ENCODE measurements around the gene ADAMTS17. TPM values are rescaled to one million over a fixed set of nuclear protein-coding genes. Genes with fewer than 3 reads are reported as not detected.

Gene ADAMTS17
- polyA plus RNA-seq, 2 of the 4 experiments (the other 2 are of a cell fraction) = 0.05 TPM; not detected in 1

DNA sequence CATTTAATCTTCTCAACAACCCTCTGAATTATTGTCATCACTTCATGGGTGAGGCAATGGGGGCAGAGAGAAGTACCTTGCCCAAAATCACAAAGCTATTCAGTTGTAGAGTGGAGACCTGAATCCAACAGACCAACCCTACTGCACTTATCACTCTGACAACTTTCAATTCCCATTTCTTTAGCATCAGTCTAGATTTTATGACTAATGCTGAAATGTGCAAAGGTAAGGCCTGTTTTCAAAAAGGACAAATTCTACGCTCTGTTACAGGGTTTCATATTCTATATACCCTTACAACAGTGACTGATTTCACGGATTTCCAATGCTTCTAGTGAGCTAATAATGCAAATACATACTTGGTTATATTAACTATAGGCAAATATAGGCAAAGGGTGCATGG, 286.0 kb downstream of the ADAMTS17 start (continued):
- TF ChIP-seq, protein P1, sequence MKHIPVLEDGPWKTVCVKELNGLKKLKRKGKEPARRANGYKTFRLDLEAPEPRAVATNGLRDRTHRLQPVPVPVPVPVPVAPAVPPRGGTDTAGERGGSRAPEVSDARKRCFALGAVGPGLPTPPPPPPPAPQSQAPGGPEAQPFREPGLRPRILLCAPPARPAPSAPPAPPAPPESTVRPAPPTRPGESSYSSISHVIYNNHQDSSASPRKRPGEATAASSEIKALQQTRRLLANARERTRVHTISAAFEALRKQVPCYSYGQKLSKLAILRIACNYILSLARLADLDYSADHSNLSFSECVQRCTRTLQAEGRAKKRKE (CRISPR knock-in tag; IDR thresholded peaks at IDR 0.05; ENCODE audit: low read depth) = no peak

GRCh38 chr15:100054539-100054938, 287.2 kb downstream of the ADAMTS17 start:
- ATAC-seq = no peak
- no peak for DNase-seq (ENCODE audit: low read depth in 1 of 2, low spot score in 1 of 2)
- TF ChIP-seq TP53 (CRISPR knock-in tag; IDR thresholded peaks at IDR 0.05) (no peak), HDAC2 (IDR thresholded peaks at IDR 0.05) (no peak), ESRRA (IDR thresholded peaks at IDR 0.05; ENCODE audit: borderline replicate concordance, low read length) (no peak), SMC3 (IDR thresholded peaks at IDR 0.05) (no peak), CEBPB (IDR thresholded peaks at IDR 0.05) (no peak), KDM5A (IDR thresholded peaks at IDR 0.05) (no peak), MYC (IDR thresholded peaks at IDR 0.05; ENCODE audit: borderline replicate concordance, low read length) (no peak), POLR2A (IDR thresholded peaks at IDR 0.05; ENCODE audit: low read length) (no peak), CHD2 (IDR thresholded peaks at IDR 0.05; ENCODE audit: low read length, partially characterized antibody) (no peak), JUN (IDR thresholded peaks at IDR 0.05) (no peak), RARB (CRISPR knock-in tag; IDR thresholded peaks at IDR 0.05) (no peak), JUNB (IDR thresholded peaks at IDR 0.05) (no peak), HOXB13 (CRISPR knock-in tag; IDR thresholded peaks at IDR 0.05; ENCODE audit: low read depth) (no peak), FOSB (CRISPR knock-in tag; IDR thresholded peaks at IDR 0.05) (no peak), SREBF2 (IDR thresholded peaks at IDR 0.05) (no peak), POLR2AphosphoS2 (conservative IDR thresholded peaks at IDR 0.05; ENCODE audit: low read length) (no peak)
- TF ChIP-seq, protein P2, sequence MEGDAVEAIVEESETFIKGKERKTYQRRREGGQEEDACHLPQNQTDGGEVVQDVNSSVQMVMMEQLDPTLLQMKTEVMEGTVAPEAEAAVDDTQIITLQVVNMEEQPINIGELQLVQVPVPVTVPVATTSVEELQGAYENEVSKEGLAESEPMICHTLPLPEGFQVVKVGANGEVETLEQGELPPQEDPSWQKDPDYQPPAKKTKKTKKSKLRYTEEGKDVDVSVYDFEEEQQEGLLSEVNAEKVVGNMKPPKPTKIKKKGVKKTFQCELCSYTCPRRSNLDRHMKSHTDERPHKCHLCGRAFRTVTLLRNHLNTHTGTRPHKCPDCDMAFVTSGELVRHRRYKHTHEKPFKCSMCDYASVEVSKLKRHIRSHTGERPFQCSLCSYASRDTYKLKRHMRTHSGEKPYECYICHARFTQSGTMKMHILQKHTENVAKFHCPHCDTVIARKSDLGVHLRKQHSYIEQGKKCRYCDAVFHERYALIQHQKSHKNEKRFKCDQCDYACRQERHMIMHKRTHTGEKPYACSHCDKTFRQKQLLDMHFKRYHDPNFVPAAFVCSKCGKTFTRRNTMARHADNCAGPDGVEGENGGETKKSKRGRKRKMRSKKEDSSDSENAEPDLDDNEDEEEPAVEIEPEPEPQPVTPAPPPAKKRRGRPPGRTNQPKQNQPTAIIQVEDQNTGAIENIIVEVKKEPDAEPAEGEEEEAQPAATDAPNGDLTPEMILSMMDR (IDR thresholded peaks at IDR 0.05) = no peak
- TF ChIP-seq, protein P3, sequence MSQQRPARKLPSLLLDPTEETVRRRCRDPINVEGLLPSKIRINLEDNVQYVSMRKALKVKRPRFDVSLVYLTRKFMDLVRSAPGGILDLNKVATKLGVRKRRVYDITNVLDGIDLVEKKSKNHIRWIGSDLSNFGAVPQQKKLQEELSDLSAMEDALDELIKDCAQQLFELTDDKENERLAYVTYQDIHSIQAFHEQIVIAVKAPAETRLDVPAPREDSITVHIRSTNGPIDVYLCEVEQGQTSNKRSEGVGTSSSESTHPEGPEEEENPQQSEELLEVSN (IDR thresholded peaks at IDR 0.05; ENCODE audit: borderline replicate concordance, low read depth) = no peak
- no peaks in the 10 kb centered on the region for H3K9me3 ChIP-seq
- no peak overlapping the region for H3K4me2 ChIP-seq
- H3K4me1 ChIP-seq = no peaks in the 10 kb centered on the region
- POLR2A ChIA-PET = no interaction called here
- no peak for FAIRE-seq
- H3K27ac ChIP-seq = no peak overlapping the region
- no peak overlapping the region for H3K4me3 ChIP-seq
- CTCF ChIA-PET = no interaction called here
- WGBS (ENCODE audit: missing lambda C conversion rate) = 8% methylated on average over 7 of the region's 7 CpGs

GRCh38 chr15:100053474-100054121, 288.2 kb downstream of the ADAMTS17 start:
- Histone ChIP-seq H3K4me2 (no peak overlapping the region), H3K4me3 (no peak overlapping the region), H3K27ac (no peak overlapping the region), H3K4me1 (no peaks in the 10 kb centered on the region), H3K9me3 (no peaks in the 10 kb centered on the region)
- CTCF ChIA-PET = no interaction called here
- TF ChIP-seq TP53 (CRISPR knock-in tag; IDR thresholded peaks at IDR 0.05) (no peak), RFX5 (IDR thresholded peaks at IDR 0.05) (no peak), HOXB13 (CRISPR knock-in tag; IDR thresholded peaks at IDR 0.05; ENCODE audit: low read depth) (no peak), ZNF302 (CRISPR knock-in tag; IDR thresholded peaks at IDR 0.05) (no peak), GATA3 (IDR thresholded peaks at IDR 0.05; ENCODE audit: borderline replicate concordance) (no peak), MAZ (IDR thresholded peaks at IDR 0.05; ENCODE audit: borderline replicate concordance, low read depth, low read length) (no peak), ESRRA (IDR thresholded peaks at IDR 0.05; ENCODE audit: borderline replicate concordance, low read length) (no peak), KDM5A (IDR thresholded peaks at IDR 0.05) (no peak), NR3C1 (IDR thresholded peaks at IDR 0.05) (no peak), NFE2L2 (conservative IDR thresholded peaks at IDR 0.05; ENCODE audit: low read length) (no peak), NPAS2 (CRISPR knock-in tag; IDR thresholded peaks at IDR 0.05; ENCODE audit: borderline replicate concordance) (no peak), ZC3H11A (IDR thresholded peaks at IDR 0.05) (no peak), EP300 (IDR thresholded peaks at IDR 0.05) (no peak), CEBPB (IDR thresholded peaks at IDR 0.05) (no peak), MAFK (IDR thresholded peaks at IDR 0.05; ENCODE audit: partially characterized antibody) (no peak), RAD21 (conservative IDR thresholded peaks at IDR 0.05 in 1 of 2, IDR thresholded peaks at IDR 0.05 in 1 of 2) (no peak)
- TF ChIP-seq, protein P4, sequence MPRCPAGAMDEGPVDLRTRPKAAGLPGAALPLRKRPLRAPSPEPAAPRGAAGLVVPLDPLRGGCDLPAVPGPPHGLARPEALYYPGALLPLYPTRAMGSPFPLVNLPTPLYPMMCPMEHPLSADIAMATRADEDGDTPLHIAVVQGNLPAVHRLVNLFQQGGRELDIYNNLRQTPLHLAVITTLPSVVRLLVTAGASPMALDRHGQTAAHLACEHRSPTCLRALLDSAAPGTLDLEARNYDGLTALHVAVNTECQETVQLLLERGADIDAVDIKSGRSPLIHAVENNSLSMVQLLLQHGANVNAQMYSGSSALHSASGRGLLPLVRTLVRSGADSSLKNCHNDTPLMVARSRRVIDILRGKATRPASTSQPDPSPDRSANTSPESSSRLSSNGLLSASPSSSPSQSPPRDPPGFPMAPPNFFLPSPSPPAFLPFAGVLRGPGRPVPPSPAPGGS (IDR thresholded peaks at IDR 0.05) = no peak
- TF ChIP-seq, protein P5, sequence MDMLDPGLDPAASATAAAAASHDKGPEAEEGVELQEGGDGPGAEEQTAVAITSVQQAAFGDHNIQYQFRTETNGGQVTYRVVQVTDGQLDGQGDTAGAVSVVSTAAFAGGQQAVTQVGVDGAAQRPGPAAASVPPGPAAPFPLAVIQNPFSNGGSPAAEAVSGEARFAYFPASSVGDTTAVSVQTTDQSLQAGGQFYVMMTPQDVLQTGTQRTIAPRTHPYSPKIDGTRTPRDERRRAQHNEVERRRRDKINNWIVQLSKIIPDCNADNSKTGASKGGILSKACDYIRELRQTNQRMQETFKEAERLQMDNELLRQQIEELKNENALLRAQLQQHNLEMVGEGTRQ (IDR thresholded peaks at IDR 0.05) = no peak
- WGBS (ENCODE audit: missing lambda C conversion rate) = 28% methylated on average over 11 of the region's 11 CpGs
- DNase-seq (ENCODE audit: low read depth in 1 of 2, low spot score in 1 of 2) (no peak), FAIRE-seq (no peak), ATAC-seq (no peak)
- POLR2A ChIA-PET = no interaction called here

Data from A549 (cell line).